Muscle of leg (tissue), 16 donors: ENCODE measurements around the gene EXTL1. TPM values are rescaled to one million over a fixed set of nuclear protein-coding genes. Genes with fewer than 3 reads are reported as not detected.
"Not testable (repeated sequence)": the region's sequence is repeated elsewhere in the genome, so short reads cannot be mapped to it uniquely, and the experiment has no call there.

Experiments used
- DNase-seq: peaks from one replicate; pipeline ENCODE4 v3.0.0; 2013
- H3K27ac ChIP-seq: one replicate; pipeline ENCODE4 v1.5.1; 2013; ENCODE audit warnings: mild to moderate bottlenecking, low read length, control low read depth
- H3K27me3 ChIP-seq: one replicate; pipeline ENCODE4 v1.6.1; 2013; ENCODE audit warnings: low read length; ENCODE audit not compliant: control insufficient read depth, insufficient read depth
- H3K36me3 ChIP-seq: one replicate; pipeline ENCODE4 v1.6.1; 2013; ENCODE audit warnings: low read length; ENCODE audit not compliant: control insufficient read depth, insufficient read depth
- H3K4me1 ChIP-seq: one replicate; pipeline ENCODE4 v1.6.1; 2013; ENCODE audit warnings: low read length; ENCODE audit not compliant: control insufficient read depth, insufficient read depth
- H3K4me3 ChIP-seq: one replicate; pipeline ENCODE4 v1.5.1; 2013; ENCODE audit warnings: low read length, control low read depth
- H3K9me3 ChIP-seq: replicated peaks from 2 replicates; pipeline ENCODE4 v1.6.1; 2013; ENCODE audit warnings: low read depth, low read length; ENCODE audit not compliant: control insufficient read depth
- whole genome bisulfite sequencing: methylation state at CpG from one replicate; pipeline ENCODE4 v1.1.5; 2013; ENCODE audit warnings: missing lambda C conversion rate; ENCODE audit not compliant: insufficient coverage; 5-methylcytosine and 5-hydroxymethylcytosine counted together
- long read RNA-seq, 11 donors: transcript quantifications; one replicate each; lab custom pipeline, GENCODE V29; 2026
- polyA plus RNA-seq, 8 donors: library from polyadenylated mRNA; unstranded; fragments of 120-200 nt; gene quantifications; one replicate each; pipeline versions ENCODE4 v1.2.1 to v1.2.3, GENCODE V29; 2013; ENCODE audit warnings: inconsistent platforms in 1 of 8, low replicate concordance in 1 of 8; ENCODE audit not compliant: insufficient read length in 8 of 8, insufficient read depth in 1 of 8
- total RNA-seq: library from RNA; stranded (reverse); fragments of 120-200 nt; gene quantifications from one replicate; pipeline ENCODE4 v1.2.4, GENCODE V29; 2013

Gene EXTL1, protein sequence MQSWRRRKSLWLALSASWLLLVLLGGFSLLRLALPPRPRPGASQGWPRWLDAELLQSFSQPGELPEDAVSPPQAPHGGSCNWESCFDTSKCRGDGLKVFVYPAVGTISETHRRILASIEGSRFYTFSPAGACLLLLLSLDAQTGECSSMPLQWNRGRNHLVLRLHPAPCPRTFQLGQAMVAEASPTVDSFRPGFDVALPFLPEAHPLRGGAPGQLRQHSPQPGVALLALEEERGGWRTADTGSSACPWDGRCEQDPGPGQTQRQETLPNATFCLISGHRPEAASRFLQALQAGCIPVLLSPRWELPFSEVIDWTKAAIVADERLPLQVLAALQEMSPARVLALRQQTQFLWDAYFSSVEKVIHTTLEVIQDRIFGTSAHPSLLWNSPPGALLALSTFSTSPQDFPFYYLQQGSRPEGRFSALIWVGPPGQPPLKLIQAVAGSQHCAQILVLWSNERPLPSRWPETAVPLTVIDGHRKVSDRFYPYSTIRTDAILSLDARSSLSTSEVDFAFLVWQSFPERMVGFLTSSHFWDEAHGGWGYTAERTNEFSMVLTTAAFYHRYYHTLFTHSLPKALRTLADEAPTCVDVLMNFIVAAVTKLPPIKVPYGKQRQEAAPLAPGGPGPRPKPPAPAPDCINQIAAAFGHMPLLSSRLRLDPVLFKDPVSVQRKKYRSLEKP
- total RNA-seq (0.71 TPM), polyA plus RNA-seq (1 to 10 TPM; 1.7 to 4.6 (median 2.5) TPM)
- long read RNA-seq, donor 1, full-length matches to known transcripts = 1 of 1 reads
- long read RNA-seq, donor 1, partial matches to known transcripts = 0 of 1 reads
- long read RNA-seq, donor 1, other reads (novel, unspliced or antisense) = 0 of 1 reads
- long read RNA-seq, donor 2 = 0 reads
- long read RNA-seq, donor 3, full-length matches to known transcripts = 1 of 1 reads
- long read RNA-seq, donor 3, partial matches to known transcripts = 0 of 1 reads
- long read RNA-seq, donor 3, other reads (novel, unspliced or antisense) = 0 of 1 reads
- long read RNA-seq, donor 4 = 0 reads
- long read RNA-seq, donor 5 = 0 reads
- long read RNA-seq, donor 6 = 0 reads
- long read RNA-seq, donor 7 = 0 reads
- long read RNA-seq, donor 8 = 0 reads
- long read RNA-seq, donor 9 = 0 reads
- long read RNA-seq, donor 10 = 0 reads
- long read RNA-seq, donor 11 = 0 reads

DNA sequence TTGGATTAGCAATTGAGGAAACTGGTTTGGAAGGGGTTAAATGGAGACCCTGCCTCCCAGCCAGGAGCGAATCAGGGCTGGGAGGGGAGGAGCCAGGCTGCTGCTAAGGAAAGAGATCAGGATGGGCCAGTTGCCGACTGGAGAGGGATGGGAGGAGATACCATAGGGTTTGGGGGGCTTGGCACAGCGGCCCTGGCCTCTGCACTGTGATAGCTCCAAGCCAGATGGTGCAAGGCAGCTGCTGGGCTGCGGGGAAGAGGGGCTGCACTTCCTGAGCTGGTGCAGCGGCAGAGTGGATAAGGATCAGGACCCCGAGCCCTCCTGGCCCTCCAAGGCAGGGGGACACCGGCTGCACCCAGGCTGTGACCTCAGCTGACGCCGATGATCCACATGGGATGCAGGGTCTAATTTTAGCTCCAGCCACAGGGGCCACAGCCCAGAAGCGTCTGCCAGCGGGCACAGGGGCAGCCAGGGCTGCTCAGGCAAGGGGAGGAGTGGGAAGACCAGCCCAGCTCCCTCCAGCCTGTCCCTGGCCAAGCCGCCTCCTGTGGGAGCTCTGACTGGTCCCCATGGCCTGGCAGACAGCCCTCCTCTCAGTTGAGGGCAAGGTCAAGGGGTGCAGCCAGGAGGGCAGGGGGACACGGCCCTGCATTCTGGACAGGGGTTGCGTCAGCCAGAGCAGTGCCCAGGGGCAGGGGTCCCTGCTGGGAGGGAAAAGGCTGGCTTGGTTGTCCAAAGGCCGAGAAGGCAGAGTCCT, at the start of gene EXTL1:
Gene EXTL1, plus strand, starts transcription at position 129 of the 757 bp plus-strand sequence. CDS start 872 bp downstream, outside the sequence.
- Histone ChIP-seq H3K4me1 (peaks cover 55% of the 10 kb centered on the region), H3K36me3 (no peaks in the 10 kb centered on the region), H3K4me3 (peak within 1 kb of the TSS; percentile 41), H3K27me3 (no peaks in the 10 kb centered on the region), H3K27ac (peak within 1 kb of the TSS; percentile 87), H3K9me3 (no peaks in the 10 kb centered on the region)
- WGBS = 12% methylated on average over 15 of the region's 15 CpGs
- DNase-seq = peak; percentile 91

DNA sequence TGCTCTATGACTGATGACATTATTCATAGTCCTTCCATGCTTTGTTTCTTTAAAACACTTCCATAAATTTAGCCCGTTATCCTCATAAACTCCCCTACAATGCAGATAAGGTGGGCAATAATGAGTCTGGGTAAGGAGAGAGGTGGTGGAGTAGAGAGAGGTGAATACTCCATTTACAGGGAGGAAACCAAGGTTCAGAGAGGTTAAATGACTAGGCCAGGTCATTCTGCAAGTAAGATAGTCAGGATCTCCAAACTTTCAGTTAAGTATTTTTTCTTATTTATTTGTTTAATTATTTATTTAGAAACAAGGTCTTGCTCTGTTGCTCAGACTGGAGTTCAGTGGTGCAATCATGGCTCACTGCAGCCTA, 49.8 kb upstream of the EXTL1 start:
- Histone ChIP-seq H3K4me3 (no peak overlapping the region), H3K4me1 (peaks cover 3% of the 10 kb centered on the region), H3K27me3 (no peaks in the 10 kb centered on the region), H3K36me3 (peaks cover 88% of the 10 kb centered on the region), H3K9me3 (no peaks in the 10 kb centered on the region), H3K27ac (no peak overlapping the region)
- no CpG with 5 or more reads among the region's 1 CpG for WGBS
- DNase-seq = no peak

DNA sequence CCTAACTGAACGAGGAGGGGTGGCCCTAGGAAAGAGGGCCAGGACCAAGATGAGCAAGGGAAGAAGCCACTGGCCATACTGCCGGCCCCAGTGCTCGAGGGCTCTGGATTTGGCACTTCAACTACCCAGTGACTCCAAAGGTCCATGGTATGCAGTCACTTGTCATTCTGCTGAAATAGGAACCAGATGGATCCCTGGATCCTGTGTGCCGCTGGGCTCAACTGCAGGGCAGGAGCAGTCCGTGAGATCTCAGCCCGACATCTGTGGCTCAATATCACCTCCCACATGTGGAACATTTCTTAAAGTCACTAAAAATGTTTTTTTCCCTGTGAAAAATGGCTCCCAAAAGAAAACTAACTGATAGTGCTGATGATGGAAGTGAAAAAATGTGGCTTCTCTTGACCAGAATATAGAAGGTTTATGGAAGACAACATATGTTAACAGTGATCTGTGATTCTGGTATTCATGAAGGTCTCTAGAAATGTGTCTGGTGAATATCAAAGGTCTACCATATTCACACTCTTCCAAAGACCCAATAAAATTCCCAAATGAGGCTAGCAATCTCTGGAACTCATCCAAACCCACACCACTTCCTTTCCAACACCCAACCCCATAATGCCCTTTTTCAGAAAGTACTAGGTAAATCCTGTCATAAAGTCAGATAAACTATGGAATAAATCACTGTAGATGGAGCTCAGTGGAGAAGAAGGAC, 47.8 kb upstream of the EXTL1 start:
- DNase-seq = no peak
- no peak overlapping the region for H3K27ac ChIP-seq
- peaks cover 10% of the 10 kb centered on the region for H3K4me1 ChIP-seq
- WGBS = 79% methylated on average over 6 of the region's 6 CpGs
- no peaks in the 10 kb centered on the region for H3K27me3 ChIP-seq
- H3K4me3 ChIP-seq = no peak overlapping the region
- H3K9me3 ChIP-seq = no peaks in the 10 kb centered on the region
- H3K36me3 ChIP-seq = peaks cover 71% of the 10 kb centered on the region

DNA sequence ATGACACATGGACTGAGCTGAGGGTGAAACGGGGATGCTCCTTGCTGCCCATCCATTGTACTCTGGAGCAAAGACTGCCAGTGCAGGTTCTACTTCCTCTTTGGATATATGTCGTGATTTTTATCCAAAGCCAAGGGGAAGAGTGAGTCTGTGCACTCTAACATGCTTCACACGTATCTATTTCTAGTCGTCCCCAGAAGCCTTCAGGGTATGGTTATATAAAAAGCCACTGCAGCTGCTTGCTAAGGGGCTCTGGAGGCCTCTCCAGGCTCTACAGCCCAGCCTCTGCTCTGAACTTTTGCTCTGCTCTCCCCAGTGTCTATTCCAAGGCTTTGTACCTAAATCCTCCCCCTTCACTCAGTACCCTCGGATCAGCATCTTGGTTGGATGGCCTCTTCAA, 43.8 kb upstream of the EXTL1 start:
- H3K36me3 ChIP-seq = peaks cover 60% of the 10 kb centered on the region
- H3K4me1 ChIP-seq = peaks cover 11% of the 10 kb centered on the region
- peak; percentile 72 for DNase-seq
- H3K9me3 ChIP-seq = no peaks in the 10 kb centered on the region
- H3K27me3 ChIP-seq = no peaks in the 10 kb centered on the region
- peak overlapping the region; percentile 60 for H3K27ac ChIP-seq
- no peak overlapping the region for H3K4me3 ChIP-seq
- 100% methylated on average over 1 of the region's 5 CpGs for WGBS

DNA sequence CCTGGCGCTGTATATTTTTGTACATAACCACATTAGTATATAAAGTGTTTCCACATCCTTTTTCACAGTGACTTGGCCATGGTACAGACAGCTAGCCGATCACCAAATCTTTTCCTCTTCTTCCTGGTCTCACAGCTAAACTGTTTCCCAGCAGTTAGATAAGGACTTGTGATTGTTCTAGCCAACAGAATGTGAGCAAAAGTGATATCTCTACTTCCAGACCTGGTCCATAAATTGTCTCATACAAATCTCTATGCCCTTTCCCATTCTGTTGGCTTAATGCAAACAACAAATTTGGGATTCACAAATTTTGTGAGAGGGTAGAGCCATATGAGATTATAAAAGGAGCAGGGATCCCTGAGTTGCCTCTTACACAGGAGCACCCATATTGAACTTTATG, 43.2 kb upstream of the EXTL1 start:
- Histone ChIP-seq H3K4me1 (peaks cover 11% of the 10 kb centered on the region), H3K36me3 (peaks cover 62% of the 10 kb centered on the region), H3K27ac (peak overlapping the region; percentile 58), H3K9me3 (no peaks in the 10 kb centered on the region), H3K27me3 (no peaks in the 10 kb centered on the region), H3K4me3 (no peak overlapping the region)
- no peak for DNase-seq
- no CpG with 5 or more reads among the region's 2 CpGs for whole genome bisulfite sequencing

DNA sequence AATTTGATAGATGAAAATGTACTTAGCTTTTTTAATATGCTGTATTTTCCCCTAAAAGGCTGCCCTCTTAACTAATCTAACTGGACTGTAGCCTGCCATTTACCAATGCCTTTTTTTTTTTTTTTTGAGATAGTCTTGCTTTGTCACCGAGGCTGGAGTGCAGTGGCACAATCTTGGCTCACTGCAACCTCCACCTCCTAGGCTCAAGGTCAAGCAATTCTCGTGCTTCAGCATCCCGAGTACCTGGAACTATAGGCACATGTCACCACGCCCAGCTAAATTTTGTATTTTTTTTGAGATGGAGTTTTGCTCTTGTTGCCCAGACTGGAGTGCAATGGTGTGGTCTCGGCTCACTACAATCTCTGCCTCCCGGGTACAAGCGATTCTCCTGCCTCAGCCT, 42.4 kb upstream of the EXTL1 start:
- Histone ChIP-seq H3K4me1 (peaks cover 11% of the 10 kb centered on the region), H3K27ac (no peak overlapping the region), H3K36me3 (peaks cover 64% of the 10 kb centered on the region), H3K27me3 (no peaks in the 10 kb centered on the region), H3K4me3 (no peak overlapping the region), H3K9me3 (no peaks in the 10 kb centered on the region)
- DNase-seq = no peak
- 93% methylated on average over 5 of the region's 7 CpGs for WGBS

DNA sequence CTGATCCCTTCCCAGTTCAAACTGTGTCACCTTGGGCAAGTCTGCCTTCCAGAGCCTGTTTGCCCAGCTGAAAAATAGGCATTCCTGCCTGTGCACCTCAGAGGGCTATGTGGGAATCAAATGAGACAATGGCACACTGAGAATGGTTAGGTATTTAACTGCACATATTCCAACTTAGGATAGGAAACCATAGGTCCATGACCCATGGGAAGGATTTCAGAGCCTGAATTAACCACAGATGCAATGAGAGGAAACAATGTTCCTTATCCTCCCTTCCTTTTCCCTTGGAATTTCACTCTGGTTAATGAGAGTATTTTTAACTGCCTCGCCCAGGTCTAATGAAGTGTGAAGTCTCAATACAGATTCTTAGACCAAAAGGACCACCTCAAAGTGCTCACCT, 36.4 kb upstream of the EXTL1 start:
- Histone ChIP-seq H3K36me3 (peaks cover 54% of the 10 kb centered on the region), H3K4me3 (no peak overlapping the region), H3K4me1 (peaks cover 17% of the 10 kb centered on the region), H3K27me3 (no peaks in the 10 kb centered on the region), H3K27ac (no peak overlapping the region), H3K9me3 (no peaks in the 10 kb centered on the region)
- DNase-seq = no peak
- no CpG with 5 or more reads among the region's 1 CpG for WGBS

DNA sequence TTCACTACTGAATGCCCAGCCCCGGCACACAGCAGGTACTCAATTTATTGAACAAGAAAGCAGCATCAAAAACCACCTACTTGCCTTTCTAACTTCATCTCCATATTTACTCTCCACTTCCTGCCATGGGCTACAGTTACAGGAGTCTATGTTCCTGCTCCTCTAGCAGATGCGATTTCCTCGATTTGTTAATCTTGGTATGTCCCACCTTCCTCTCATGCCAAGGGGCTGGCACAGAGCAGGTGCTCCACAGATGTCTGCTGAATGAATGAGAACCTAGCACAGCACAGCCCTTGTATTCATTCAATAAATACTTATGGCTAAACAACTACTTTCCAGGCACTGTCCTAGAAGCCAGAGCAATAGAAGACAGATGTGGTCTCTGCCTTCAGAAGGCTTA, 35.9 kb upstream of the EXTL1 start:
- H3K4me3 ChIP-seq = no peak overlapping the region
- peak; percentile 27 for DNase-seq
- peaks cover 52% of the 10 kb centered on the region for H3K36me3 ChIP-seq
- peaks cover 22% of the 10 kb centered on the region for H3K4me1 ChIP-seq
- WGBS = 77% methylated on average over 2 of the region's 3 CpGs
- no peaks in the 10 kb centered on the region for H3K9me3 ChIP-seq
- no peak overlapping the region for H3K27ac ChIP-seq
- no peaks in the 10 kb centered on the region for H3K27me3 ChIP-seq

DNA sequence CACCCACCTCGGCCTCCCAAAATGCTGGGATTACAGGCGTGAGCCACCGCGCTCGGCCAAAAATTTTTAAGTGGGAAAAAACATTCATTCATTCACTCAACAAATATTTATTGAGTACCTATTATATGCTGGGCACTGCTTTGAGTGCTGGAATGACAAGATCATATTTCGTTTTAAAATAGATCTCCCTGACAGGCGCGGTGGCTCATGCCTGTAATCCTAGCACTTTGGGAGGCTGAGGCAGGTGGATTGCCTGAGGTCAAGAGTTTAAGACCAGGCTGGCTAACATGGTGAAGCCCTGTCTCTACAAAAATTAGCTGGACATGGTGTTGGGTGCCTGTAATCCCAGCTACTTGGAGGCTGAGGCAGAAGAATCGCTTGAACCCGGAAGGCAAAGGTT, 34.8 kb upstream of the EXTL1 start:
- H3K27ac ChIP-seq = peak overlapping the region; percentile 84
- peak; percentile 25 for DNase-seq
- not testable (repeated sequence) for H3K9me3 ChIP-seq, H3K27me3 ChIP-seq, H3K4me3 ChIP-seq
- WGBS = 88% methylated on average over 4 of the region's 10 CpGs
- peaks cover 44% of the 10 kb centered on the region for H3K36me3 ChIP-seq
- peaks cover 24% of the 10 kb centered on the region for H3K4me1 ChIP-seq
